Activated CD4-positive, alpha-beta T cell treated with anti-CD3 and anti-CD28 coated beads for 4 hours (primary cell): ENCODE results near the gene DTNA.
"Not testable (repeated sequence)": the region's sequence is repeated elsewhere in the genome, so short reads cannot be mapped to it uniquely, and the experiment has no call there.

Experiments used
- DNase-seq, 2 donors: peaks; one replicate each; pipeline ENCODE4 v3.0.0-alpha.2; 2020

Gene DTNA

GRCh38 chr18:34726286-34727004 is 16.3 kb downstream of the DTNA start:
- no peak for DNase-seq

GRCh38 chr18:34729264-34729663 is 19.2 kb downstream of the DTNA start:
- no peak for DNase-seq

DNA sequence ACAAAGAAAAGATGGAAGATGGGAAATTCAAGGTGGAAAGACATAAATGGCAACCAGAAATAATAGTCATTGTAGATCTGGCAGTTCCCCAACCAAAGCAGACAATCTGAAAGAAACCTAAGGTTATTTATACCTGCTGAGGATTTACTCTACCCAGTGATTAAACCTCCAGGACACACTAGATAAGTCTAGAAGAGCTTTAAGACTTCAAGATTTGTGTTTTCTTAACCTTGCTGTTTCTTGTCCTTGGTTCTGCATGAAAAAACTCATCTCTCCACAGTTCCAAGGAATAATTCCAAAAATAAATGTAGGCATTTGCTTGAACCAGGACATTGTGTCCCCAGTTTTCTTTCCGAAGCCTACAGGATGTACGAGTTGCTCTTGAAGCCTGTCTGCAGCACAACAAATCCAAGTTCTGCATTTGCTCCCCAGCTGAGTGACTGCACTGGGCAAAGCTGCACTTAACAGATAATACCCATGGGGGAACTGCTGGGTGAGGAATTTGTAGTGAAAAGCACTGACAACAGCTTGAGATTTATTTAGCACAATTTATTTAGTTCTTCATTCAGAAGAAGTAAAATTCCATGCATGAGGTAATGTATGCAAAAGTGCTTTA is 19.8 kb downstream of the DTNA start:
- DNase-seq, result no peak

GRCh38 chr18:34730774-34731173 is 20.7 kb downstream of the DTNA start:
- no peak for DNase-seq

- DNase-seq, result no peak
These were observed 24.0 kb downstream of the DTNA start for GRCh38 chr18:34734056-34734455.

DNA sequence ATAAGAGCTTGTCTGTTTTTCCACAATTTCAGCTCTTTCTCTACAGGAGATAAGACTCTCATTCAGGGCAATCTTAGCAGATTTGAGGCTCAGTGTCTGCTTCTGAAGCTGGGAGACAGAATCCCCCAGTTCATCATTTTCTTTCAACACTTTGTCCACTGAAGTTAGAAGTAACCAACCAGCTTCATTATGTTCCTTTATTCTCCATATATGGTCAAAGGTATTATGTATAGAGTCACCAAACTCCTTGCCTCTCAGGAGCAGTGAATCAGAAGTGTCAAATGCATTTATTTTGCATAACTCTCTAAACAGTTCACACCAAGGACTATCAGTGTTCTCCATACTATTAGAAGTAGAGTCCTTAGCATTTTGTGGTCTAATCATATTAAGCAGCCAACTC is 24.4 kb downstream of the DTNA start:
- not testable (repeated sequence) for DNase-seq

DNA sequence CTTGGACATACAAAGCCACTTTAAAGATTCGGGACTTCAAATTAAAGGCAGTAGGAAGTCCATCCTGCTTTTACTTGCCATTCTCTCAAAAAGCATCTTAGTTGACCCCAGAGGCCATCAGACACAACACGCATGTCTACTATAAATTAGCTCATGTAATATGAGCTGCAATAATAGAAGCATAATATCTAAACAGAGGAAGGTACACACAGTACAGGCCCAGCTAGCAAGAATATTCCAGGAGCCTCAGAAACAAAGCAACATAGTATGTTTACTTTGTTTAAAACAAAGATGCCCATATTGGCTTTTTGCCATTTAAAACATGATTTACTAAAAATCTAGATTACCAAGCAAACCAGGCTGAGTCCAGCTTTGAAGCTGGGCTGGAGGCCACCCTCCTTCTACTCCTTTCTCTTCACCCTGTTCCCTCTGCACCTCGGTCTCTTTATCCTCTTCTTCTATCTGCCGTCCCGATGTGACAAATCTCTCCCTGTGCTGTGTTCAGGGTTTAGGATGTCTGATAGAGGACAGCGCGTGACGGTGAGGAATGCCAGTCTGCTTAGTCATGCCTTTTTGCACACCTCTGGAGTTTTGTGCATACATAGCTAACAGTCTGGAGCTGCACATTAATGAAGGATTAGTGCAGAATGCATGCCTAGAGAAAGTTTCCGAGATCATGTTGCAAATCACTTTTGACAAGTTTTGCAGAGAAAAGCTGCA is 28.2 kb downstream of the DTNA start:
- DNase-seq, result no peak

DNA sequence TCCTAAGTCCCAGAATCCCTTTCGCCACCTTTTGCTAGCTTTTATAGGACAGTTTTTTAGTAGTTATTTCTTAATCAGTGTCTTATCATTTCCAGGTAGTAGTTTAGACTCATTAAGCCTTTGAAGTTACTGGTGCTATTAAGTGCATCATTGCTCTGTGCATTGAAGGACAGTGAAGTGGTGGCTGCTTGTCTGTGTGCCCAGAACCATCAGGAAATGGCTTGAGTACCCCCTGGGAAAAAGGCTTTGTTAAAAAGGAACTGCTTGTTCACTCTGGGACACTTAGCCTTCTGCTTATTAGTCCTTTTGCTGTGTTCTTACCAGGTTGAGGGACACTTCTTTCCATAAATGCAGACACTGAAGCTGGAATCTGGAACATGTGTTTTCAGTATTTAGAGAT is 30.0 kb downstream of the DTNA start:
- DNase-seq, result no peak

DNA sequence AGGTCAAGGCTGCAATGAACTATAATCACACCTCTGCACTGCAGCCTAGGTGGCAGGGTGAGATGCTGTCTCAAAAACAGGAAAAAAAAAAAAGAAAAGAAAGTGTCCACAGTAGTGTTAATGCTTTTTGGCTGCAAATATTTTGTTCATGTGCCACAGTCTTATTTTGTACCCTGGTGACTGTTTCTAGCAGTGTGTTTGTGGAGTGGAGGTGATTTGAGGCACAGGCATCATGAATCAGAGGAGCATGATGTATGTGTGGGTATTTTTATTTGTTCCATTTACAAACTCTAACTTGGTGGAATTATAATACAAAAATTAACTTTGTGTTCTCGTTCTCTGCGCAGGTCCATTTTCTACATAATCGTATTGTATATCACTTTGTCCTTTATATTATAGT is 30.6 kb downstream of the DTNA start:
- DNase-seq, result no peak

DNA sequence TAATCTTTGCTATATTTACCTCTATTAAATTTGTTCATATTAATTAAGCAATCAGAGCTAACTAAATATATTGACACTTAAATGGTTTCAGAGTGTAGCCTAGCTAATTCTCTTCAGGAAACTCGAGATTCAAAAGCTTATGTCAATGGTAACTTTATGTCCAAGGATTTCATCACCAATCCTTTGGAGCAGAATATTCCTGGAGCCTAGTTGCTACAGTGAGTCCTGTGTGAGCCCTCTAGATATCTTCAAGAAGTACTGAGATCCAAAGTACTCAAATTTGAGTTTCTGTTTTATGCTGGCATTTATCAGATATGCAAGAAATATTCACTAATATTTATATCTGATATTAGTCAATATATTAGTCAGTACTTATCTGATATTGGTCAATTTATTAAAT is 31.3 kb downstream of the DTNA start:
- no peak for DNase-seq

DNA sequence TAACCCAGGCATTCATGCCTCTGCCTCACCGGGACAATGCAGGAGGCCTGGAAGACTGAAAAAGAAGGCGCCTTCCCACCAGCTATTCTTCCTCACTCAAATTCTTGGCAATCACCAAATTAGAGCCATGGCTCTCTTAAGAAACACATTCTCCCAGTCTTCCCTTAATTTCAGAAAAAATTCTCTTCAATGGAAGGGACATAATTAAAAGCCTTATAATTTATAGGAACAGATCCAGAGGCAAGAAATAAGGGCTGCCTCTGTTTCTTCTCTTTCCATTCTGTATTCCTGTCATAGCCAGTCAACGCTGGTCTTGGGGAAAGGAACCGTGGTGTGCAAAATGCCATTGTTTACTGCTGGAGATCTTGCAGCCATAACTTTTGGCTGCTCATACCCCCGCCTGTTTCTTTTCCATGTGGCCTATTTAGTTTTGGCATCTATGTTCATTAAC is 32.8 kb downstream of the DTNA start:
- no peak for DNase-seq

GRCh38 chr18:34744569-34744968 is 34.5 kb downstream of the DTNA start:
- DNase-seq, result no peak

DNA sequence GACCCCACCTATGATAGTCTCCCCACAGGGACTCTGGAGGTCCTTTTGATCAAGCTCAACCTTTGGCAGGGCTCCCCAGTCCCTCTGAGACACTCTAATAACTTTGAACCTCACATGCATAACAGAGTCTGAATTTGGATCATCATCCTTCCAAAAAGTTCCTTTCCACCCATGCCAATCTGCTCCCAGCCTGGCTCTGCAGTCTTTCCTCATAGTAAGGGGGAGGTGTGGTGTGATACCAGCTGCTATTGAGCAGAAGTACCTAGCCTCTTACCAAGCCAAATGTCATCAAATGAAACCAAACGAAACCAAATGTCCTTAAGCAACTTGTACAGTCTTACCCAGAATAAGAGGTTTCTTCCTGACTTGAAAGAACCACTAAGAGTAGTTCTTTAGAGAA is 36.5 kb downstream of the DTNA start:
- no peak for DNase-seq

GRCh38 chr18:34749721-34750120 is 39.6 kb downstream of the DTNA start:
- no peak for DNase-seq

GRCh38 chr18:34752056-34752455 is 42.0 kb downstream of the DTNA start:
- no peak for DNase-seq

GRCh38 chr18:34754300-34754699 is 44.2 kb downstream of the DTNA start:
- DNase-seq, result no peak

- DNase-seq, result no peak
These were observed 47.6 kb downstream of the DTNA start for GRCh38 chr18:34757666-34758065.

GRCh38 chr18:34758378-34758948 is 48.4 kb downstream of the DTNA start:
- DNase-seq, result no peak

DNA sequence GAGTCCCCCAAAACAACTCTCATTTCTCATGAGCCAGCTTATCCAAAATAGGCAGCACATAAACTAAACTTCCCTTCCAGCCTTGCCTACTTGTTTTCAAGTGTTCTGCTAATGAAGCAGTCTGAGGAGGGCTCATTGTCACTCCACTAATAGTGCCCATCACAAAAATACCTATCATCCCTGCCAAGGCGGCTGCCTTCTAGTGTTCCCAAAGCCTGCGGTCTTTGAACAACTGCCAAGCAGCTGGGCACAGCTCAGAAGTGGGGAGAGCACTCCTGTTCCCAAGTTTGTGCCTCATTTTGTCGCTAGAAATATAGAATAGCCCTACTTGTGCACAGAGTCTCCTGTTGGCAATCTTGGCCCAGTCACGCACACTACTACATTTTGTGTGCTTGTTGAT is 50.3 kb downstream of the DTNA start:
- no peak for DNase-seq

- DNase-seq, result no peak
These were observed 54.4 kb downstream of the DTNA start for GRCh38 chr18:34764451-34764850.

- no peak for DNase-seq
These were observed 57.5 kb downstream of the DTNA start for GRCh38 chr18:34767601-34768027.

DNA sequence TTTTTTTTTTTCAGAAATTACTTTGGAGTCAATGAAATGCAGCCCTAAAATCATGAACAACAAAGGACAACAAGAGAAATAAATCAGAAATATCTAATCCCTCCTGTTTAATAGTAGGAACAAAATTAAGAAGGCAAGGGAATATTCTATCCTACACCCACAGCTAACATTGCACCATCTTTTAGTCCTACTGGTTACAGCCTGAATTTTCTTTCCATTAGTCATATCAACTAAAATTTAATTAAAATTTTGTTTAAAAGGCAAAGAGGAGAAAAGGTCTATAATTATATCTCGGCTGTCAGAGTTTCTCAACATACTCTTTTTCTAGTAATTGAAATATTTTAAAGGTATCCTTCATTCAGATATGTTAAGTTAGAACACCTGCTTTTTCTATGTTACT is 61.9 kb downstream of the DTNA start:
- no peak for DNase-seq

- no peak for DNase-seq
These were observed 62.8 kb downstream of the DTNA start for GRCh38 chr18:34772887-34773286.

- no peak for DNase-seq
These were observed 63.3 kb downstream of the DTNA start for GRCh38 chr18:34773378-34773777.
